Vagina (tissue), 2 donors: ENCODE measurements around the gene CFAP61. TPM values are rescaled to one million over a fixed set of nuclear protein-coding genes. Genes with fewer than 3 reads are reported as not detected.

Experiments used
- DNase-seq, 2 donors: peaks; one replicate each; pipeline ENCODE4 v3.0.0-alpha.2; 2017; ENCODE audit errors: extremely low spot score in 2 of 2
- H3K27ac ChIP-seq: fragments of 200-600 bp; sonication (generic); one replicate; pipeline ENCODE4 v1.5.1; 2019
- H3K27me3 ChIP-seq: fragments of 200-600 bp; sonication (generic); one replicate; pipeline ENCODE4 v1.5.1; 2019
- H3K36me3 ChIP-seq, 2 donors: fragments of 200-600 bp; sonication (generic); one replicate each; pipeline ENCODE4 v1.5.1; 2017 to 2019
- H3K4me1 ChIP-seq: fragments of 200-600 bp; sonication (generic); one replicate; pipeline ENCODE4 v1.5.1; 2019
- H3K4me3 ChIP-seq, 2 donors: fragments of 200-600 bp; sonication (generic); 1 replicate in 1 of 2; 2 replicates in 1 of 2; pipeline ENCODE4 v1.5.1; 2016 to 2019
- H3K9me3 ChIP-seq: fragments of 200-600 bp; sonication (generic); one replicate; pipeline ENCODE4 v1.5.1; 2019
- CTCF ChIP-seq, 3 experiments: fragments of 450-650 bp in 2 of 3; fragments of 200-600 bp in 1 of 3; sonication (generic) in 1 of 3; IDR thresholded peaks; one replicate each; pipeline ENCODE4 v1.5.1; 2017 to 2019; ENCODE audit warnings: antibody characterized with exemption in 3 of 3, mild to moderate bottlenecking in 2 of 3, moderate library complexity in 2 of 3
- POLR2A ChIP-seq, 2 donors: fragments of 450-650 bp; IDR thresholded peaks; one replicate each; pipeline ENCODE4 v1.6.1; 2017; ENCODE audit warnings: antibody characterized with exemption in 2 of 2, mild to moderate bottlenecking in 2 of 2, moderate library complexity in 2 of 2
- POLR2AphosphoS5 ChIP-seq, 2 donors: sonication (generic); formaldehyde crosslinking; IDR thresholded peaks; one replicate each; pipeline ENCODE4 v1.9.0; 2017; ENCODE audit warnings: antibody characterized with exemption in 2 of 2, mild to moderate bottlenecking in 2 of 2, low read depth in 1 of 2; ENCODE audit not compliant: insufficient read depth in 1 of 2
- intact Hi-C: fragments of 100-400 bp; cut with DNase I; formaldehyde crosslinking; loops from one replicate; pipeline ENCODE4 v1.15.1; 2023
- total RNA-seq: library from RNA; depleted of rRNA; stranded (reverse); fragments of >200 nt; gene quantifications from one replicate; pipeline ENCODE4 v1.2.3, GENCODE V29; 2016

The CFAP61 gene
- total RNA-seq, 1 donor from 2014 or later: 1.5 TPM

- no peak for DNase-seq
- no peak overlapping the region for H3K27ac ChIP-seq
- TF ChIP-seq POLR2A (IDR thresholded peaks at IDR 0.05): no peak
- TF ChIP-seq POLR2AphosphoS5 (IDR thresholded peaks at IDR 0.05; ENCODE audit: insufficient read depth in 1 of 2, low read depth in 1 of 2): no peak
- H3K9me3 ChIP-seq: no peaks in the 10 kb centered on the region
- no peaks in the 10 kb centered on the region for H3K36me3 ChIP-seq
- no peaks in the 10 kb centered on the region for H3K4me1 ChIP-seq
- intact Hi-C loops: no loop called here
- H3K27me3 ChIP-seq: no peaks in the 10 kb centered on the region
- H3K4me3 ChIP-seq: no peak overlapping the region
Observed at GRCh38 chr20:20303742-20304141, 251.4 kb downstream of the CFAP61 start.

GRCh38 chr20:20304942-20305341, 252.6 kb downstream of the CFAP61 start:
- Histone ChIP-seq H3K4me3 (no peak overlapping the region), H3K9me3 (no peaks in the 10 kb centered on the region), H3K4me1 (no peaks in the 10 kb centered on the region), H3K27me3 (no peaks in the 10 kb centered on the region), H3K27ac (no peak overlapping the region), H3K36me3 (no peaks in the 10 kb centered on the region)
- intact Hi-C loops: no loop called here
- TF ChIP-seq POLR2AphosphoS5 (IDR thresholded peaks at IDR 0.05; ENCODE audit: insufficient read depth in 1 of 2, low read depth in 1 of 2): no peak
- no peak for TF ChIP-seq CTCF (IDR thresholded peaks at IDR 0.05)
- TF ChIP-seq POLR2A (IDR thresholded peaks at IDR 0.05): no peak
- DNase-seq: no peak

GRCh38 chr20:20312562-20312961, 260.2 kb downstream of the CFAP61 start:
- intact Hi-C loops: no loop called here
- Histone ChIP-seq H3K4me3 (no peak overlapping the region), H3K4me1 (no peaks in the 10 kb centered on the region), H3K27me3 (no peaks in the 10 kb centered on the region), H3K27ac (no peak overlapping the region), H3K9me3 (no peaks in the 10 kb centered on the region), H3K36me3 (no peaks in the 10 kb centered on the region)
- no peak for DNase-seq
- no peak for TF ChIP-seq CTCF (IDR thresholded peaks at IDR 0.05)
- TF ChIP-seq POLR2AphosphoS5 (IDR thresholded peaks at IDR 0.05; ENCODE audit: insufficient read depth in 1 of 2, low read depth in 1 of 2): no peak
- TF ChIP-seq POLR2A (IDR thresholded peaks at IDR 0.05): no peak

GRCh38 chr20:20317195-20317594, 264.9 kb downstream of the CFAP61 start:
- H3K27ac ChIP-seq: no peak overlapping the region
- H3K9me3 ChIP-seq: no peaks in the 10 kb centered on the region
- H3K36me3 ChIP-seq: no peaks in the 10 kb centered on the region
- H3K4me3 ChIP-seq: no peak overlapping the region
- intact Hi-C loops: no loop called here
- H3K27me3 ChIP-seq: no peaks in the 10 kb centered on the region
- TF ChIP-seq POLR2A (IDR thresholded peaks at IDR 0.05) (no peak), POLR2AphosphoS5 (IDR thresholded peaks at IDR 0.05; ENCODE audit: insufficient read depth in 1 of 2, low read depth in 1 of 2) (no peak), CTCF (IDR thresholded peaks at IDR 0.05) (no peak)
- H3K4me1 ChIP-seq: no peaks in the 10 kb centered on the region
- DNase-seq: no peak

GRCh38 chr20:20317621-20318364, 265.5 kb downstream of the CFAP61 start:
- Histone ChIP-seq H3K4me3 (no peak overlapping the region), H3K27ac (no peak overlapping the region), H3K27me3 (no peaks in the 10 kb centered on the region), H3K36me3 (no peaks in the 10 kb centered on the region), H3K9me3 (no peaks in the 10 kb centered on the region), H3K4me1 (no peaks in the 10 kb centered on the region)
- TF ChIP-seq POLR2AphosphoS5 (IDR thresholded peaks at IDR 0.05; ENCODE audit: insufficient read depth in 1 of 2, low read depth in 1 of 2): no peak
- no peak for TF ChIP-seq CTCF (IDR thresholded peaks at IDR 0.05)
- no peak for TF ChIP-seq POLR2A (IDR thresholded peaks at IDR 0.05)
- DNase-seq: no peak
- intact Hi-C loops: no loop called here
